ENCODE data around the gene IRS2.

The IRS2 gene

GRCh38 chr13:109781384-109782065, 4.9 kb downstream of the IRS2 start:
- no peak for FAIRE-seq
- no peak for DNase-seq (ENCODE audit: low spot score)

- FAIRE-seq (no peak), DNase-seq (ENCODE audit: low spot score) (no peak)
Observed at GRCh38 chr13:109780845-109781383, 5.5 kb downstream of the IRS2 start.

DNA sequence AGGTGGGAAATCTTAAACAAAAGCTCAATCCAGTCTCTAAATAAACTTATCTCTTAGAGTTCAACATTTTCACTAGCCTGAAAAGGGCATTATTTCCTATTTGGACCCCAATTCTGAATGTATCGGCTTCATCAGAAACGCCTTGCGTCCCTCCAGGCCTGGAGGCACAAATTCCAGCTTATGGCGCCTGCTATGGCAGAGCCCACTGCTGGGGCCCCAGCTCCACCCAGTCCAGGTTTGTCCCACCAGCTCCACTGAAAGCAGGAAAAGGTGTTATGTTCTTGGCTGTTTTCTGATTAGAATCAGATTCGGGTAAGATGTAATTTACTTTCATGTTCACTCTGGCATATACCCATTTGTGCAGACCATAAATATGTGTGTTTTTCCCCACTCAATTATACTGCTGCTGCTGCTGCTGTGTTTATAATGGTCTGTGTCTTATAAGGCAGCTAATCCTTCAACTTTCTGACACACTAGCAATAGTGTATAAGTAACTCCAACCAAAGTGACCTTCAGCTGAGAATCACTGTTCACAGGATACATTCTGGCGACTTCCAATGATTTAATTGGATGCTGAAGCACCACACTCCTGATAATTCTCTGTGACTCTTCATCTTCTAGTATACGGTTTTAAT, 6.4 kb downstream of the IRS2 start:
- DNase-seq (ENCODE audit: low spot score) = no peak

DNA sequence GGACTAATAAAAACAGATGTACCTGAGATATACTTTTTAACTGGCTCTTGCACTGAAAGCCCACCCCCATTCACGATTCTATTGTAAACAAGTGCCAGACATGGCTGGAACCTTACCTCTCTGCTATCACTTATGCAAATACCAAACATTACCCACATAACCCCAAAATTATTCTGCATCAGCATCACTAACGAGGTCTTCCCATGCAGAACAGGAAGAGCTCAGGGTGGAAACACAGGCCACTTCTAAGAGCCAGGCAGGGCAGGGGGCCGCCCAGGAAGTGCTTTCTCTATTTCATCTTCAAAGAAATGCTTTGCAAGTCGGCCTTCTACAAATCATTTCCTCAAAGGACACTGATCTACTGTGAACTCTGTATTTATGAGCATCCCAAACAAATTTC, 7.3 kb downstream of the IRS2 start:
- FAIRE-seq (no peak), DNase-seq (ENCODE audit: low spot score) (peak; percentile 17)

More for the DNA sequence above, 6.4 kb downstream of the IRS2 start:
- FAIRE-seq = no peak

- DNase-seq (ENCODE audit: low spot score) = peak; percentile 86
- FAIRE-seq = peak; percentile 85
Observed at GRCh38 chr13:109778102-109778542, 8.3 kb downstream of the IRS2 start.

DNA sequence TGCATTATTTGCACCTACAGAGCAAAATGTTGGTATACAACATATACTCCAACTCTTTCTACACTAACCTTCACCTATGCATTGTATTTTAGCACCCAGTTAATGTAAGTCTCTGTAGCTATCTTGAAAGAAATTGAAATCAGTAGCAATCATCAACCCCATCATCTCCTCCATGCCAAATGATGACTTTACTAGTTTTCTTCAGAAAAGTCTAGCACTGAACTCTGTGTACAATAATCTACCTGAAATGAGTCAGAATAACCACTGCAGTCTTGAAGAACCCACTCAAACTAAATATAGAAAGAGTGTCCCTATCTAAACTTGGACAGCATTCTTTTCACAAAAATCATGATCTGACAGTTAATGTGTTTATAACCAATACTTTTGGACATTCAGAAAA, 9.8 kb downstream of the IRS2 start:
- FAIRE-seq (peak; percentile 81), DNase-seq (ENCODE audit: low spot score) (peak; percentile 36)

- DNase-seq (ENCODE audit: low spot score) (no peak), FAIRE-seq (no peak)
Observed at GRCh38 chr13:109773786-109774185, 12.6 kb downstream of the IRS2 start.

DNA sequence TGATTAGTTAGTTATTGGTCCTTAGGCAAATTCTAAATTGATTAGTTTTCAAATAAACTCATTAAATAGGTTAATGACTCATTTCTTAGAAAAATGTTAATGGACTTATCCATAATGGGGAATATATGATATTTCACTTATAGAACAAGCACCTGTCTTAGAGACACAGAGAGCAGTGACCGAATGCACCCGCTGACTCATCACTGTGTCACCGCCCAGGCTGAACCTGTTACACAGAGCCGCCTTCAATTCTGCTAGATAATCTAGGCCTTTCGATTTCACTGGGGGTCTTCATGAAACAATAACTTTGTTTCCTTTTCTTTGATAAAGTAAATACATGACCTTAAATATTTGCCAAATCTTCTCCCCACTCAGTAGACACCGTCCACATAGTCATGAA, 13.1 kb downstream of the IRS2 start:
- no peak for DNase-seq (ENCODE audit: low spot score)
- peak; percentile 81 for FAIRE-seq

DNA sequence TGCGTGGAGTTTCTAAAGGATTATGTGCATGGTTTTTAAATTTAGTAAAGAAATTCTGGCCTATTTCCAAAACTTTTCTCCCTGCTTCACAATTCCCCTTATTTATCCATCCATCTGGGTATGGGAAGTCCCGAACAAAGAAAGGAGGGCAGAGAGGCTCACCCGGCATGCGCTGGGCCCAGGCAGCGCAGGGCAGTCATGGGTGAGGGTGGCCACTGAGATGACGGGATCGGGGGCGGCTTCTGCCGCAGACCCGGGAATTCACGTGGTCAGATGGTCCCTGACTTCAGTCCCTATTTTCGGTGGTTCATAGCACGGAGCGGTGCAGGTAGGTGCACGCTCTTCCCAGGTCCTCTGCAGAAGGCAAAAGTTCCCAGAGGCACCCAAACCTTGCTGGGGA, 14.5 kb downstream of the IRS2 start:
- DNase-seq (ENCODE audit: low spot score) (no peak), FAIRE-seq (no peak)

GRCh38 chr13:109770436-109770835, 15.9 kb downstream of the IRS2 start:
- DNase-seq (ENCODE audit: low spot score) (no peak), FAIRE-seq (no peak)

DNA sequence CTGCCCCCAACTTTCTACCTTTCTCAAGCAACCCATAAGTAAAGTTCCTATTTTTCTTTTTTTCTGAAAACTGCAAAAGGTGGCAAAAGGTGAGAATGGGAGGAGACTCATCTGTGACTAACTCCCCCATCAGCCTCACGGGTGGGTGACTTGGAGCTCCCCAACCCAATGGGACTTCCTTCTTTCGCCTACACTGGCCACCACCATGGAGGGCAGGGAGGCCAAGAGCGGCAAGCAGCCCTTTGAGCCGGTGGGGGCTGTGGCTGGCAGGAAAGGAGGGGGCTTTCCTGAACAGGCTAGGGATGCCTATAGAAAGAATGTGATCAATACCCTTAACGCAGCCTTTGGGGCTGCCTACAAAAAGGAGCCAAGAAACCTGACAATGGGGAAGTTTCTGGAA, 16.5 kb downstream of the IRS2 start:
- no peak for FAIRE-seq

DNA sequence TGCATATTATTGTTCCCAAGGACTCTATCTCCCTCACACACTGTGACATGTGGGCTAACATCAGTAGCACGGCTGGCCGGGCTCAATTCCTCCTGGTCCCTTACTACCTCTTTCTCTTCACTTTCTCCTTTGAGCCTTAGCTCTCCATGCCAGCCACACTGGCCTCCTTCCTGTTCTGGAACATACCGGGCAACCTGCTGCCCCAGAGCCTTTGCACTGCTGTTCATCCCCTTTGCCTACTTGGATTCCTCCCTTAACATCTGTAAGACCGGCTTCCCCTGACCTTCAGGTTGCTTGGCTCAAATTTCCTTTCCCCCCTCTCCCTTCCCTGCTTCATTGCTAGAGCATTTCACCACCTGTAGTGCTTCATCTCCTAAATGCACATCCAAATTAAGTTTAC, 17.1 kb downstream of the IRS2 start:
- no peak for FAIRE-seq
- no peak for DNase-seq (ENCODE audit: low spot score)

More for the DNA sequence above, 16.5 kb downstream of the IRS2 start:
- no peak for DNase-seq (ENCODE audit: low spot score)

DNA sequence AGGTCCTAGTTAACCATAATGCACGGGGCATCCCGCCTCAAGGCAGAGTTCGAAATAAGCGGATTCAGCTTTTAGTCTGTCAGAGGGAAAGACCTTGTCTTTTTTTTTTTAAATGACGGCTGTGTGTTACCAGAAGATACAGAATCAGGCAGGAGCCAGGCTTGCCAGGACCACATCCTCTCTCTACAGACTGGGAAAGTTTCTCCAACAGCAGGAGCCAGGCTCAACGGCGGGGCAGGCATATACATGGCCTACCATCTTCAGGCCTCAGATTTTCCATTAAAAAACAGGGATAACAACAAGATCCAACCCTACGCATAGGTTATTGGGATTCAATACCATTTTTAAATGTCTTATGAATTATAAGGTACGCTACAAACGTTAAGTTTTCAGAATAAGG, 17.8 kb downstream of the IRS2 start:
- no peak for FAIRE-seq

GRCh38 chr13:109768176-109768575, 18.2 kb downstream of the IRS2 start:
- no peak for FAIRE-seq

More for the DNA sequence above, 17.8 kb downstream of the IRS2 start:
- DNase-seq (ENCODE audit: low spot score) = no peak

DNA sequence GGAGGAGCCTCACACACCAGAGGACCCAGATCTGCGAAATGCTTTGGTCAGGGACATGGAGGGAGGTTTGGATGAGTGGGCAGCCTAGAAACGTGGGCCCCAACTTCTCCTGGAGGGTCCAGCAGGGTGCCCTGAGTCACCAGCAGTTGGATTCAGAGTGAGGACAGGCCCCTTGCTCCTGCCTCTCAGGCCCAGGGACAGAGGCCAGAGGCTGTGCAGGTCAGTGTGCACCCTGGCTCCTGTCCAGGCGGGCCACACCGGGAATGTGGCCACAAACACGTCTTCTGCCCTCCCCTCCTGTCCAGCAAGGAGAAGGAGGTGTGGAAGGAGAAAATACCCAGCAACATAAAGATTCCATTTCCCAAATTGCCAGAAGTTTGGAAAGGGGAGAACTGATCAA, 19.4 kb downstream of the IRS2 start:
- no peak for DNase-seq (ENCODE audit: low spot score)
- FAIRE-seq = no peak

More at GRCh38 chr13:109768176-109768575, 18.2 kb downstream of the IRS2 start:
- no peak for DNase-seq (ENCODE audit: low spot score)

DNA sequence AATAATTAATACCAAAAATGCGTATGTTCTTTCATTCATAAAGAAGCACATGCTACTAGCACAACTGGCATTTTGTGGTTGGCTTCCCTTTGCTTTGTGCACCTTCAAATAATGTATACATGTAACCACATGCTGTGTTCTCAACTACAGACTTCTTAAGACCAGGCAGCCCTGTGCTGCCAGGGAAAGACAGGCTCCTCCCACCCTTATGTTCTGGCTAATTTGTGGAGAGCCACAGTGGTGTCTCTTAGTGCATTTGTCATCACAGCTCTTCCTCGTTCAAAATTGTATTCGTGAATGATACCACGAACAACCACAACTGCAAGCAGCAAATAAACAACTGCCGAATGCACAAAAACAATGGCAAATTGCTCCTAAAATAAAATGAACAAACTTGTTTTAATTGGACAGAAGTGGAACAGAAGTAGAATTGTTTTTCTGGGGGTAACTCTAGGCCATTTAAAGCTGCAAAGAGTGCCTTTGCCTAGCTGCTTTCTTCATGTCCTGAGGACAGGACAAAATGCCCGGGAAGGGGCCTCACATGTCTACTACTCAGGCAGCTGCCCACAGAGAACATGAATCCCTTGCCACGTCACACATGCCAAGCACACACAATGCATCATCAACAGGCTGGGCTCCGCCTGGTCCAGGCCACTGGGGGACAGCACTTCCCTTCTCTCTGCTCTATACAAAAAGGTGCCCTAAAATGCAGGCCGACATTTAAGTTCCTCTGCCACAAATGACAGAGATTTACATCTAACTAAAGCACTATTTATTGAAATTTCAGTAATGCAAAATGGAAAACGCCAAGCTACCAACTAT, 21.7 kb downstream of the IRS2 start:
- DNase-seq (ENCODE audit: low spot score) (no peak), FAIRE-seq (no peak)

GRCh38 chr13:109764045-109764444, 22.3 kb downstream of the IRS2 start:
- FAIRE-seq (no peak), DNase-seq (ENCODE audit: low spot score) (no peak)

DNA sequence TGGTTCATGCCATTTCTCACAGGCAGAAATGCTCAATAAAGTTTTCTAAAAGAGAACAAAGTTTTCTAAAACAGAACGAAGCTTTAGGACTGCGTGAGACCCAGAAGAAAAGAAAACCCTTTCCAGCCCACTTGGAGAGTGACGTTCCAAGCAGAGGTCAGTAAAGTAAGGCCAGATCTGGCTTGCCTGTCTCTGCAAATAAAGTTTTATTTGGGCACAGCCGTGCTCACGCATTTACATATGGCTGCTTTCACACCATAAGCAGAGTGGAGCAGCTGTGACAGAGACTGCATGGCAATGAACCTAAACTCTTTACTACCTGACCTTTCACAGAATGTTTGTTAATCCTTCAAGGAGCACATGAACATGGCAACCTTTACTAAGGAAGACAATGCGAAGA, 23.6 kb downstream of the IRS2 start:
- no peak for FAIRE-seq
- DNase-seq (ENCODE audit: low spot score) = no peak

- FAIRE-seq (no peak), DNase-seq (ENCODE audit: low spot score) (no peak)
Observed at GRCh38 chr13:109761695-109762094, 24.7 kb downstream of the IRS2 start.

GRCh38 chr13:109760951-109761350, 25.4 kb downstream of the IRS2 start:
- FAIRE-seq = no peak
- no peak for DNase-seq (ENCODE audit: low spot score)

GRCh38 chr13:109760402-109760801, 26.0 kb downstream of the IRS2 start:
- FAIRE-seq (no peak), DNase-seq (ENCODE audit: low spot score) (no peak)

GRCh38 chr13:109759609-109760008, 26.8 kb downstream of the IRS2 start:
- FAIRE-seq = no peak
- DNase-seq (ENCODE audit: low spot score) = no peak
